Astrocyte of the cerebellum (primary cell): Measurements from ENCODE around the gene CFAP74.

Experiments
- DNase-seq: peaks from one replicate; pipeline ENCODE4 v3.0.0-alpha.2; 2011; ENCODE audit warnings: low read depth
- H3K4me3 ChIP-seq: 2 replicates; pipeline ENCODE4 v1.5.1; 2011; ENCODE audit warnings: mild to moderate bottlenecking, low read depth, low read length, moderate library complexity
- CTCF ChIP-seq: IDR thresholded peaks from 2 replicates; pipeline ENCODE4 v1.5.1; 2012; ENCODE audit warnings: low read length, low read depth, moderate library complexity, mild to moderate bottlenecking; ENCODE audit errors: missing control alignments
- in situ Hi-C: cut with HindIII; loops from 2 replicates; pipeline ENCODE4 v1.10.0; 2017; ENCODE audit warnings: low sequenced_read_pairs

Gene CFAP74

DNA sequence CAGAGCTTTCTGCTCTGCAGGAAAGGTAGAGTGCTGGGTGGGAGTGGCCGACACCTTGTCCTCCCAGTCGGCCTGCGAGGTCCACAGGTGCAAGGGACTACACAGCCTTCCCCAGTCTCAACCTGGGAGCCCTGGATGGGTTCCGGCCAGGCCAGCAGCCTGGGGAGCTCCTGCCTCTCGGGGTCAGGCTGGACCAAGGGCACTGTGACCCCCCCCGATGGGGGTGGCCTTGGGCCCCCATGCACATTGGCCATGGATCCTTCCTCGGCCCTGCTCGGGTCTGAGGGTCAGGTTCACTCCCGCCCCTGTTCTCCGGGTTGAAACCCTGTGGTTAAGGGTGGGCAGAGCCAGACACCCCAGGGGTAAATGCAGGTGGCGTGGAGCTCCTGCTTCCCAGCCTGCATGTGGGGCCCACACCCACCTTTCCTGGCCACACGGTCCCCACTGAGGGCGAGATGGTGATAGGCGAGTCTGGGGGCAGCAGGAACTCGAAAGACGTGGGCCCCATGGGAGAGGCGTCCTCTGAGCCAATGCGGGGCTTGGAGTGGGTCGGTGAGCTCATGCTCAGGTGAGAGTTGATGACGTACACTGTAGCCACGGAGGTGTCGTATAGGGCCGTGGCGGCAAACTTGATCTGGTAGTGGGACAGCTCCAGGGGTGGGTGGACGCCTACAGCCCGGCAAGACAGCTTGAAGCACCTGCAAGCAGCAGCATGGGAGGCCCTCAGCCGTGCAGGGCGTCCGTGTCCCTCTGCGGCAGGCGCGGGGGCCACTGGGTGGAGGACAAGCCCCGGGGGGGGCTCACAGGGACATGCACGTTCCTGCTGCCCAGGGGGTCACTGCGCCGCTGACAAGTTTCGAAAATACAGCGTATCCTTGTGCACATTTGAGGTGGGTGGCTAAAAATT, 73.7 kb downstream of the CFAP74 start:
- H3K4me3 ChIP-seq: no peak overlapping the region
- no peak for DNase-seq
- no peak for TF ChIP-seq CTCF
- in situ Hi-C loops: loop anchor here (5.0 kb wide), 1 partner anchor 62 kb away; no protein-coding TSS in a partner anchor

DNA sequence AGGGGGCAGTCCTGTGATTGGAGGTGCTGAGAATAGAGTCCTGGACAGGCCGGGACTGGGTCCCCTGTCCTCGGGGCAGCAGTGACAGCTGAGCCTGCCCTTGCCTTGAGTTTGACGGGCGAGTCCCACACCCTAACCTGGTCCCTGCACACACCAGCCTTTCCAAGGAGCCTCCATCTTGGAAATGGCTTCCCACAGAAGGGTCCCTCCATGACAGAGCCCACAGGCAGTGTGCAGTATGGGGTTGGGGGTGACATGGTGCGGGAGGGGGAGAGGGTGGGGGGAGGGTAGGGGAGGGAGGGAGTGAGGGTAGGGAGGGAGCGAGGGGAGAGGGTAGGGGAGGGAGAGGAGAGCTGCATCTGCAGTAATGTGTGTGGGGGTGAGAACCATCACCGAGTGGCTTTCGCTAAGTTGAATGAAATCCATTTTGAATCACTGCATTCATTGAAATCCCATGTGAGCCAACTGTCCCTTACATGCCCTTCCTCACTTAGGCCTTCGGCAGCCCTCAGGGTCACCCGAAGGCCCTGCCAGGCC, 74.4 kb downstream of the CFAP74 start:
- H3K4me3 ChIP-seq: no peak overlapping the region
- no peak for TF ChIP-seq CTCF
- DNase-seq: no peak
- in situ Hi-C loops: no loop called here

GRCh38 chr1:1928231-1929101, 75.1 kb downstream of the CFAP74 start:
- H3K4me3 ChIP-seq: no peak overlapping the region
- no peak for DNase-seq
- TF ChIP-seq CTCF: no peak
- in situ Hi-C loops: no loop called here

DNA sequence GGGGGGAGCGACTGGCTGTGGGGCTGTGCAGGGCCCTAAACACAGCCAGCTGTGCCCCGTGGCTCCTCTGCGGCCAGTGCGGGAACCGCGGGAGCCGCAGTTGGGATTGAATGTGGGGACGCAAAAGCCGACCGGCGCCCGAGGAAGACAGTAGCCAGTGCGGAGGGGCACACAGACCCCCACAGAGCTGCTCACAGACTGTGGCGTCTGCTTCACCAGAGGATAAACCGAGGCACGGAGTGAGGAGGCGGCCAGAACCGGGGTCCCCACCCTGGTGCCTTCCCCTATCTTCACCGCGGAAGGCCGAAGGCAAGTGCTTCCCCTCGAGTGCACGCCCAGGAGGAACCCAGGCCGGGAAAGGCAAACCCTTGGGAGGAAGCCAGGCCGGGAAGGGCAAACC, 75.8 kb downstream of the CFAP74 start:
- H3K4me3 ChIP-seq: no peak overlapping the region
- DNase-seq: no peak
- in situ Hi-C loops: no loop called here
- TF ChIP-seq CTCF: no peak

- DNase-seq: no peak
Measured at GRCh38 chr1:1926886-1927660, 76.5 kb downstream of the CFAP74 start.

More at GRCh38 chr1:1926886-1927660, 76.5 kb downstream of the CFAP74 start:
- H3K4me3 ChIP-seq: no peak overlapping the region
- no peak for TF ChIP-seq CTCF
- in situ Hi-C loops: no loop called here
